NCI-H748 (cell line): Measurements from ENCODE around the gene IMPA2.

Experiments
- DNase-seq: peaks from one replicate; lab custom pipeline; 2025; ENCODE audit not compliant: unreplicated experiment; lab: John Stamatoyannopoulos, UW

The IMPA2 gene

GRCh38 chr18:12046751-12047335 lies 65.5 kb downstream of the IMPA2 start:
- DNase-seq, result no peak

- no peak for DNase-seq
Observed at GRCh38 chr18:12048010-12048826, 66.9 kb downstream of the IMPA2 start.

- DNase-seq, result no peak
Observed at GRCh38 chr18:12048827-12049175, 67.5 kb downstream of the IMPA2 start.

- DNase-seq, result no peak
Observed at GRCh38 chr18:12049978-12050811, 68.9 kb downstream of the IMPA2 start.

GRCh38 chr18:12052866-12053265 lies 71.6 kb downstream of the IMPA2 start:
- DNase-seq, result no peak

- no peak for DNase-seq
Observed at GRCh38 chr18:12053289-12053688, 72.0 kb downstream of the IMPA2 start.

GRCh38 chr18:12056034-12056883 lies 75.0 kb downstream of the IMPA2 start:
- no peak for DNase-seq

- DNase-seq, result no peak
Observed at GRCh38 chr18:12056884-12057402, 75.6 kb downstream of the IMPA2 start.

GRCh38 chr18:12057419-12058039 lies 76.2 kb downstream of the IMPA2 start:
- no peak for DNase-seq

- no peak for DNase-seq
Observed at GRCh38 chr18:12059334-12060181, 78.3 kb downstream of the IMPA2 start.

GRCh38 chr18:12060182-12060870 lies 79.0 kb downstream of the IMPA2 start:
- no peak for DNase-seq

GRCh38 chr18:12061685-12062084 lies 80.4 kb downstream of the IMPA2 start:
- DNase-seq, result no peak

- no peak for DNase-seq
Observed at GRCh38 chr18:12062974-12063373, 81.7 kb downstream of the IMPA2 start.

- DNase-seq, result no peak
Observed at GRCh38 chr18:12064086-12064763, 82.9 kb downstream of the IMPA2 start.

GRCh38 chr18:12065397-12065796 lies 84.1 kb downstream of the IMPA2 start:
- DNase-seq, result no peak

GRCh38 chr18:12066910-12067511 lies 85.7 kb downstream of the IMPA2 start:
- DNase-seq, result no peak

GRCh38 chr18:12067671-12068070 lies 86.4 kb downstream of the IMPA2 start:
- no peak for DNase-seq
